GM23338 (cell line): ENCODE data around the gene CNPY3.
"Not testable (repeated sequence)": the region's sequence is repeated elsewhere in the genome, so short reads cannot be mapped to it uniquely, and the experiment has no call there.

Experiments used
- CREB1 ChIP-seq: fragments of 250-450 bp; sonication (Bioruptor Pico); IDR thresholded peaks from 2 replicates; pipeline ENCODE4 v1.5.0; 2020; ENCODE audit warnings: low read depth, mild to moderate bottlenecking, moderate library complexity
- EZH2 ChIP-seq: fragments of 200-600 bp; sonication (generic); IDR thresholded peaks from one replicate; pipeline ENCODE4 v1.8.0; 2017; ENCODE audit warnings: antibody characterized with exemption, mild to moderate bottlenecking, low read depth; ENCODE audit not compliant: unreplicated experiment
- EZH2phosphoT487 ChIP-seq: fragments of 200-600 bp; sonication (generic); IDR thresholded peaks from one replicate; pipeline ENCODE4 v1.8.1; 2018; ENCODE audit warnings: antibody characterized with exemption; ENCODE audit not compliant: unreplicated experiment
- POLR2AphosphoS5 ChIP-seq: IDR thresholded peaks from 2 replicates; pipeline ENCODE4 v1.6.1; 2016; ENCODE audit warnings: antibody characterized with exemption, low read depth
- ZNF114 ChIP-seq: fragments of 250-450 bp; sonication (Bioruptor Pico); IDR thresholded peaks from 2 replicates; pipeline ENCODE4 v1.5.0; 2020; ENCODE audit warnings: mild to moderate bottlenecking, moderate library complexity
- TF ChIP-seq, protein P1 (sequence below), 2 experiments: fragments of 200-600 bp in 1 of 2; sonication (generic) in 1 of 2; conservative IDR thresholded peaks; 2 replicates each; pipeline versions ENCODE4 v1.5.1 to v1.6.1; 2016 to 2017; ENCODE audit warnings: antibody characterized with exemption in 2 of 2, low read depth in 2 of 2, mild to moderate bottlenecking in 2 of 2, moderate library complexity in 1 of 2
- TF ChIP-seq, protein P2 (sequence below): IDR thresholded peaks from 2 replicates; pipeline ENCODE4 v1.6.1; 2016; ENCODE audit warnings: antibody characterized with exemption
- TF ChIP-seq, protein P3 (sequence below): IDR thresholded peaks from one replicate; pipeline ENCODE4 v1.6.1; 2018; ENCODE audit warnings: antibody characterized with exemption; ENCODE audit not compliant: unreplicated experiment

DNA sequence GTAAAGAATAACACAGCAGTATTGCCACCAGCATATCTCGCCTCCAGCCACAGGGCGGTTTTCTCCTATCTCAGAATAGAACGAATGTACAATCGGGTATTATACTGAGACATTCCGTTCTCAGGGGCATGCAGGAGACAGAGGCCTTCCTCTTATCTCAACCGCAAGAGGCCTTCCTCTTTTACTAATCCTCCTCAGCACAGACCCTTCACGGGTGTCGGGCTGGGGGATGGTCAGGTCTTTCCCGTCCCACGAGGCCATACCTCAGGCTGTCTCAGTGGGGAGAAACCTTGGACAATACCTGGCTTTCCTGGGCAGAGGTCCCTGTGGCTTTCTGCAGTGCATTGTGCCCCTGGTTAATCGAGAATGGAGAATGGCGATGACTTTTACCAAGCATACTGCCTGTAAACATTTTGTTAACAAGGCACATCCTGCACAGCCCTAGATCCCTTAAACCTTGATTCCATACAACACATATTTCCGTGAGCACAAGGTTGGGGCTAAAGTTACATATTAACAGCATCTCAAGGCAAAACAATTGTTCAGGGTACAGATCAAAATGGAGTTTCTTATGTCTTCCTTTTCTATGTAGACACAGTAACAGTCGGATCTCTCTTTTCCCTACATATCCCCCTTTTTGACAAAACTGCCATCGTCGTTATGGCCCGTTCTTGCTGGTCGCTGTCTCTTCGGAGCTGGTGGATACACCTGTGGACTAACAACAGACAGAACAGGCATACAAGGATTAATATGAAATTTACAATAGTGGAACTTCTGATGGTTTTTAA, 35.0 kb upstream of the CNPY3 start:
- TF ChIP-seq, protein P1, sequence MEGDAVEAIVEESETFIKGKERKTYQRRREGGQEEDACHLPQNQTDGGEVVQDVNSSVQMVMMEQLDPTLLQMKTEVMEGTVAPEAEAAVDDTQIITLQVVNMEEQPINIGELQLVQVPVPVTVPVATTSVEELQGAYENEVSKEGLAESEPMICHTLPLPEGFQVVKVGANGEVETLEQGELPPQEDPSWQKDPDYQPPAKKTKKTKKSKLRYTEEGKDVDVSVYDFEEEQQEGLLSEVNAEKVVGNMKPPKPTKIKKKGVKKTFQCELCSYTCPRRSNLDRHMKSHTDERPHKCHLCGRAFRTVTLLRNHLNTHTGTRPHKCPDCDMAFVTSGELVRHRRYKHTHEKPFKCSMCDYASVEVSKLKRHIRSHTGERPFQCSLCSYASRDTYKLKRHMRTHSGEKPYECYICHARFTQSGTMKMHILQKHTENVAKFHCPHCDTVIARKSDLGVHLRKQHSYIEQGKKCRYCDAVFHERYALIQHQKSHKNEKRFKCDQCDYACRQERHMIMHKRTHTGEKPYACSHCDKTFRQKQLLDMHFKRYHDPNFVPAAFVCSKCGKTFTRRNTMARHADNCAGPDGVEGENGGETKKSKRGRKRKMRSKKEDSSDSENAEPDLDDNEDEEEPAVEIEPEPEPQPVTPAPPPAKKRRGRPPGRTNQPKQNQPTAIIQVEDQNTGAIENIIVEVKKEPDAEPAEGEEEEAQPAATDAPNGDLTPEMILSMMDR (conservative IDR thresholded peaks at IDR 0.05; ENCODE audit: low read depth in 2 of 2), result not testable (repeated sequence)
- not testable (repeated sequence) for TF ChIP-seq EZH2; POLR2AphosphoS5; ZNF114; EZH2phosphoT487; CREB1 (CRISPR knock-in tag)
- TF ChIP-seq, protein P2, sequence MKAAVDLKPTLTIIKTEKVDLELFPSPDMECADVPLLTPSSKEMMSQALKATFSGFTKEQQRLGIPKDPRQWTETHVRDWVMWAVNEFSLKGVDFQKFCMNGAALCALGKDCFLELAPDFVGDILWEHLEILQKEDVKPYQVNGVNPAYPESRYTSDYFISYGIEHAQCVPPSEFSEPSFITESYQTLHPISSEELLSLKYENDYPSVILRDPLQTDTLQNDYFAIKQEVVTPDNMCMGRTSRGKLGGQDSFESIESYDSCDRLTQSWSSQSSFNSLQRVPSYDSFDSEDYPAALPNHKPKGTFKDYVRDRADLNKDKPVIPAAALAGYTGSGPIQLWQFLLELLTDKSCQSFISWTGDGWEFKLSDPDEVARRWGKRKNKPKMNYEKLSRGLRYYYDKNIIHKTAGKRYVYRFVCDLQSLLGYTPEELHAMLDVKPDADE, result not testable (repeated sequence)
- TF ChIP-seq, protein P3, sequence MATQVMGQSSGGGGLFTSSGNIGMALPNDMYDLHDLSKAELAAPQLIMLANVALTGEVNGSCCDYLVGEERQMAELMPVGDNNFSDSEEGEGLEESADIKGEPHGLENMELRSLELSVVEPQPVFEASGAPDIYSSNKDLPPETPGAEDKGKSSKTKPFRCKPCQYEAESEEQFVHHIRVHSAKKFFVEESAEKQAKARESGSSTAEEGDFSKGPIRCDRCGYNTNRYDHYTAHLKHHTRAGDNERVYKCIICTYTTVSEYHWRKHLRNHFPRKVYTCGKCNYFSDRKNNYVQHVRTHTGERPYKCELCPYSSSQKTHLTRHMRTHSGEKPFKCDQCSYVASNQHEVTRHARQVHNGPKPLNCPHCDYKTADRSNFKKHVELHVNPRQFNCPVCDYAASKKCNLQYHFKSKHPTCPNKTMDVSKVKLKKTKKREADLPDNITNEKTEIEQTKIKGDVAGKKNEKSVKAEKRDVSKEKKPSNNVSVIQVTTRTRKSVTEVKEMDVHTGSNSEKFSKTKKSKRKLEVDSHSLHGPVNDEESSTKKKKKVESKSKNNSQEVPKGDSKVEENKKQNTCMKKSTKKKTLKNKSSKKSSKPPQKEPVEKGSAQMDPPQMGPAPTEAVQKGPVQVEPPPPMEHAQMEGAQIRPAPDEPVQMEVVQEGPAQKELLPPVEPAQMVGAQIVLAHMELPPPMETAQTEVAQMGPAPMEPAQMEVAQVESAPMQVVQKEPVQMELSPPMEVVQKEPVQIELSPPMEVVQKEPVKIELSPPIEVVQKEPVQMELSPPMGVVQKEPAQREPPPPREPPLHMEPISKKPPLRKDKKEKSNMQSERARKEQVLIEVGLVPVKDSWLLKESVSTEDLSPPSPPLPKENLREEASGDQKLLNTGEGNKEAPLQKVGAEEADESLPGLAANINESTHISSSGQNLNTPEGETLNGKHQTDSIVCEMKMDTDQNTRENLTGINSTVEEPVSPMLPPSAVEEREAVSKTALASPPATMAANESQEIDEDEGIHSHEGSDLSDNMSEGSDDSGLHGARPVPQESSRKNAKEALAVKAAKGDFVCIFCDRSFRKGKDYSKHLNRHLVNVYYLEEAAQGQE, result not testable (repeated sequence)
